ENCODE measurements around the gene SYT14. TPM values are rescaled to one million over a fixed set of nuclear protein-coding genes. Genes with fewer than 3 reads are reported as not detected.

SYT14 gene
- total RNA-seq, 1 experiment from 2014 or later: 10.3 TPM

DNA sequence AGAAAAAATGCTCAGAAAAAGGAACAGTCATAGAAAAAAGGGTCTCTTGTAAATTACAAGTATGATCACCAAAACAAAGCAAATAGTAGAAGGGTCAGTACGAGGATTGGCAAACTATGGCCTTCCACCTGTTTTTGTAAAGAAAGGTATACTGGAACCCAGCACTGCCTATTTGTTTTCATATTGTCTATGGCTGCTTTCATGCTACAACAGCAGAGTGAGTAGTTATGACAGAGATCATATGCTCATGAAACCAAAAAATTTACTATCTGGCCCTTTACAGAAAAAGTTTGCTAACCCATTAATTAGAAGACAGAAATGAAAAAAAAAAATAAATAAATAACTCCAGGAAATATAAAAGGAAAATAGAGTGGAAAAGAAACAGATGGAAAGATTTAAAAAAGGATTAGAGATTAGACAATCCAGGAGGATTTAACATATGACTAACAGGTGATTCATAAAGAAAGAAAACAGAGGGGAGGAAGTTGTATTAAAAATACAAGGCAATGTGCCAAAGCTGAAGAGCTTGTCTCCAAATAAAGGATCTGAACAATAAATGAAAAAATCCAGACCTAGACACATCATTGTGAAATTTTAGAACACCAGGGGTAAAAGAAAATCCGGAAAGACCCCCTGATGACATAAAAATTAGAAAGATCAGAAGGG, 186.0 kb downstream of the SYT14 start:
- Histone ChIP-seq H2BK20ac (ENCODE audit: low read depth, low read length, poor library complexity, severe bottlenecking) (no peak overlapping the region), H3K23me2 (ENCODE audit: insufficient read length, low read depth, low read length, poor library complexity, severe bottlenecking) (no peaks in the 10 kb centered on the region), H3K56ac (ENCODE audit: insufficient read length, low read depth, low read length) (no peak overlapping the region), H2BK5ac (ENCODE audit: insufficient read length, low read length) (no peak overlapping the region), H3K14ac (ENCODE audit: insufficient read depth, low read length) (no peak overlapping the region), H3K9ac (ENCODE audit: extremely low read depth, insufficient read length, low read length) (no peak overlapping the region), H3K27me3 (ENCODE audit: insufficient read depth, low read length) (no peaks in the 10 kb centered on the region), H3K79me1 (ENCODE audit: insufficient read depth, low read depth, low read length, poor library complexity, severe bottlenecking) (no peaks in the 10 kb centered on the region), H4K91ac (ENCODE audit: insufficient read length, low read depth, low read length) (no peak overlapping the region), H3K4me1 (ENCODE audit: insufficient read depth, low read length) (no peaks in the 10 kb centered on the region), H3K18ac (ENCODE audit: insufficient read length, low read depth, low read length) (no peak overlapping the region), H2BK15ac (ENCODE audit: low read depth, low read length) (no peak overlapping the region), H3K23ac (ENCODE audit: insufficient read length, low read depth, low read length) (no peak overlapping the region), H4K5ac (ENCODE audit: insufficient read length, low read depth, low read length) (no peak overlapping the region), H3K27ac (ENCODE audit: insufficient read length, low read depth, low read length) (no peak overlapping the region), H2AFZ (ENCODE audit: low read length) (no peak overlapping the region), H3K79me2 (ENCODE audit: insufficient read depth, low read length) (no peaks in the 10 kb centered on the region), H3K9me3 (ENCODE audit: control insufficient read depth, low read depth, low read length) (no peaks in the 10 kb centered on the region), H2BK120ac (ENCODE audit: low read depth, low read length, poor library complexity, severe bottlenecking) (no peak overlapping the region), H4K20me1 (ENCODE audit: control insufficient read depth, insufficient read depth, insufficient read length) (no peaks in the 10 kb centered on the region), H3T11ph (ENCODE audit: low read length) (no peak overlapping the region), H4K8ac (replicated peaks; ENCODE audit: insufficient read length, low read depth, low read length) (no peak overlapping the region), H2BK12ac (ENCODE audit: insufficient read length, low read depth, low read length) (no peak overlapping the region), H3K4me2 (ENCODE audit: insufficient read depth, insufficient read length, low read length) (no peak overlapping the region), H2AK5ac (ENCODE audit: insufficient read length, low read length) (no peak overlapping the region), H3K4ac (ENCODE audit: low read depth, low read length) (no peak overlapping the region)
- TF ChIP-seq, protein P1, sequence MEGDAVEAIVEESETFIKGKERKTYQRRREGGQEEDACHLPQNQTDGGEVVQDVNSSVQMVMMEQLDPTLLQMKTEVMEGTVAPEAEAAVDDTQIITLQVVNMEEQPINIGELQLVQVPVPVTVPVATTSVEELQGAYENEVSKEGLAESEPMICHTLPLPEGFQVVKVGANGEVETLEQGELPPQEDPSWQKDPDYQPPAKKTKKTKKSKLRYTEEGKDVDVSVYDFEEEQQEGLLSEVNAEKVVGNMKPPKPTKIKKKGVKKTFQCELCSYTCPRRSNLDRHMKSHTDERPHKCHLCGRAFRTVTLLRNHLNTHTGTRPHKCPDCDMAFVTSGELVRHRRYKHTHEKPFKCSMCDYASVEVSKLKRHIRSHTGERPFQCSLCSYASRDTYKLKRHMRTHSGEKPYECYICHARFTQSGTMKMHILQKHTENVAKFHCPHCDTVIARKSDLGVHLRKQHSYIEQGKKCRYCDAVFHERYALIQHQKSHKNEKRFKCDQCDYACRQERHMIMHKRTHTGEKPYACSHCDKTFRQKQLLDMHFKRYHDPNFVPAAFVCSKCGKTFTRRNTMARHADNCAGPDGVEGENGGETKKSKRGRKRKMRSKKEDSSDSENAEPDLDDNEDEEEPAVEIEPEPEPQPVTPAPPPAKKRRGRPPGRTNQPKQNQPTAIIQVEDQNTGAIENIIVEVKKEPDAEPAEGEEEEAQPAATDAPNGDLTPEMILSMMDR (conservative IDR thresholded peaks at IDR 0.05): no peak
- Mint-ChIP-seq H3K4me3 (no peak overlapping the region), H3K27ac (peak overlapping the region in 2 of 3 experiments; percentile 8 to 57; a peak in 2 of 7 replicates), H3K36me3 (ENCODE audit: insufficient read depth in 1 of 3, low read depth in 3 of 3) (no peaks in the 10 kb centered on the region; a peak in 2 of 7 replicates), H3K9me3 (no peaks in the 10 kb centered on the region; a peak in 1 of 5 replicates), H3K4me1 (peaks cover 9 to 17% of the 10 kb centered on the region in 2 experiments), H3K27me3 (ENCODE audit: low read depth) (no peaks in the 10 kb centered on the region)
- DNase-seq: no peak
- WGBS (ENCODE audit: extremely low coverage, insufficient read length, low lambda C conversion rate): no CpG with 5 or more reads among the region's 2 CpGs
